ENCODE results near the gene NDUFA1.
"Not testable (repeated sequence)": the region's sequence is repeated elsewhere in the genome, so short reads cannot be mapped to it uniquely, and the experiment has no call there.

The NDUFA1 gene

GRCh38 chrX:119871599-119872395 is at the start of gene NDUFA1, which contains the start of gene RNF113A:
Gene NDUFA1 (plus strand): TSS chrX:119871832. CDS start chrX:119871912, 80 bp downstream.
Gene RNF113A (minus strand): TSS chrX:119871733. CDS start chrX:119871613, 120 bp downstream.
- peak; percentile 54 to 71 for DNase-seq (ENCODE audit: low read depth in 1 of 2, low spot score in 1 of 2)

- not testable (repeated sequence) for DNase-seq (ENCODE audit: low read depth in 1 of 2, low spot score in 1 of 2)
Measured at GRCh38 chrX:119824221-119824620, 47.4 kb upstream of the NDUFA1 start.

- no peak for DNase-seq (ENCODE audit: low read depth in 1 of 2, low spot score in 1 of 2)
Measured at GRCh38 chrX:119826399-119826959, 45.2 kb upstream of the NDUFA1 start.

GRCh38 chrX:119828446-119828845 is 43.2 kb upstream of the NDUFA1 start:
- no peak for DNase-seq (ENCODE audit: low read depth in 1 of 2, low spot score in 1 of 2)

GRCh38 chrX:119833905-119834304 is 37.7 kb upstream of the NDUFA1 start:
- DNase-seq (ENCODE audit: low read depth in 1 of 2, low spot score in 1 of 2), result no peak

- peak; percentile 70 to 89 for DNase-seq (ENCODE audit: low read depth in 1 of 2, low spot score in 1 of 2)
Measured at GRCh38 chrX:119852382-119853353, 19.0 kb upstream of the NDUFA1 start, which contains the start of gene UPF3B. Gene UPF3B (minus strand): TSS chrX:119852963. CDS start chrX:119852928, 35 bp downstream.

- no peak for DNase-seq (ENCODE audit: low read depth in 1 of 2, low spot score in 1 of 2)
Measured at GRCh38 chrX:119853444-119853843, 18.2 kb upstream of the NDUFA1 start.

- DNase-seq (ENCODE audit: low read depth in 1 of 2, low spot score in 1 of 2), result no peak
Measured at GRCh38 chrX:119870626-119871131, 953 bp upstream of the NDUFA1 start.

GRCh38 chrX:119871245-119871598 is 410 bp upstream of the NDUFA1 start:
- DNase-seq (ENCODE audit: low read depth in 1 of 2, low spot score in 1 of 2), result no peak

GRCh38 chrX:119878740-119879139 is 7.1 kb downstream of the NDUFA1 start:
- no peak for DNase-seq (ENCODE audit: low read depth in 1 of 2, low spot score in 1 of 2)

GRCh38 chrX:119880076-119880475 is 8.4 kb downstream of the NDUFA1 start:
- no peak for DNase-seq (ENCODE audit: low read depth in 1 of 2, low spot score in 1 of 2)

- no peak for DNase-seq (ENCODE audit: low read depth in 1 of 2, low spot score in 1 of 2)
Measured at GRCh38 chrX:119880552-119881437, 9.2 kb downstream of the NDUFA1 start.

- no peak for DNase-seq (ENCODE audit: low read depth in 1 of 2, low spot score in 1 of 2)
Measured at GRCh38 chrX:119885554-119886428, 14.2 kb downstream of the NDUFA1 start.

- peak; percentile 17 to 25 for DNase-seq (ENCODE audit: low read depth in 1 of 2, low spot score in 1 of 2)
Measured at GRCh38 chrX:119887721-119888425, 16.2 kb downstream of the NDUFA1 start.

- not testable (repeated sequence) for DNase-seq (ENCODE audit: low read depth in 1 of 2, low spot score in 1 of 2)
Measured at GRCh38 chrX:119890626-119891025, 19.0 kb downstream of the NDUFA1 start.

GRCh38 chrX:119891961-119892692 is 20.5 kb downstream of the NDUFA1 start:
- not testable (repeated sequence) for DNase-seq (ENCODE audit: low read depth in 1 of 2, low spot score in 1 of 2)

GRCh38 chrX:119895843-119896326 is 24.3 kb downstream of the NDUFA1 start, which contains the start of gene AKAP14:
Gene AKAP14 (plus strand): TSS chrX:119895893. CDS start chrX:119903224, 7,331 bp downstream.
- DNase-seq (ENCODE audit: low read depth in 1 of 2, low spot score in 1 of 2), result no peak

Data from activated CD4-positive, alpha-beta T cell treated with anti-CD3 and anti-CD28 coated beads, Interleukin-2, amount 50 U/mL, for 24 hours (primary cell).